Ovary (tissue), 3 donors: ENCODE results near the gene SMARCA1.

Experiments used
- POLR2A ChIP-seq: fragments of 450-650 bp; IDR thresholded peaks from one replicate; pipeline ENCODE4 v1.6.1; 2017; ENCODE audit warnings: antibody characterized with exemption, mild to moderate bottlenecking, moderate library complexity
- TF ChIP-seq, protein P1 (sequence below), 3 donors: fragments of 450-650 bp in 2 of 3; fragments of 200-600 bp in 1 of 3; IDR thresholded peaks; one replicate each; pipeline versions ENCODE4 v1.5.1 to v1.8.0; 2016 to 2022; ENCODE audit warnings: antibody characterized with exemption in 3 of 3, mild to moderate bottlenecking in 1 of 3
- donor health status: DM: no; HTN: no; CAD: no.

DNA sequence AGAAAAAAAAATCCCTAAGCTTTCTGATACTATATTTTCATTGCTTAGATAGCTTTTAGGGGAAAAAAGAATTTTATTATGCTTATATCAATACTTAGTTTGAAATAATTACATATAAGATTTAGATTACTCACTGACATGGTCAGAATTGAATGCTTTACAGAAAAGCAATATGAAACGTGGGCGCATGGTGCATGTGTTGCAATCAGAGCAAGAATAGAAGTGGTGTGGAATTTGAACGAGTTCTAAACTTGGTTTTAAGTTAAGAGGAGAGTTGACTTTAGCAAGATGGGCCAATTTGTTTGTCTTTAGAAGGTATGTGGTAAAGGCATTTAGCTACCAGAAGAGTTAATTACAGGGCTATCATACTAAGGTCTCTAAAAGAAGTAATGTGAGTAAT lies 38.2 kb upstream of the SMARCA1 start:
- TF ChIP-seq POLR2A = no peak
- TF ChIP-seq, protein P1, sequence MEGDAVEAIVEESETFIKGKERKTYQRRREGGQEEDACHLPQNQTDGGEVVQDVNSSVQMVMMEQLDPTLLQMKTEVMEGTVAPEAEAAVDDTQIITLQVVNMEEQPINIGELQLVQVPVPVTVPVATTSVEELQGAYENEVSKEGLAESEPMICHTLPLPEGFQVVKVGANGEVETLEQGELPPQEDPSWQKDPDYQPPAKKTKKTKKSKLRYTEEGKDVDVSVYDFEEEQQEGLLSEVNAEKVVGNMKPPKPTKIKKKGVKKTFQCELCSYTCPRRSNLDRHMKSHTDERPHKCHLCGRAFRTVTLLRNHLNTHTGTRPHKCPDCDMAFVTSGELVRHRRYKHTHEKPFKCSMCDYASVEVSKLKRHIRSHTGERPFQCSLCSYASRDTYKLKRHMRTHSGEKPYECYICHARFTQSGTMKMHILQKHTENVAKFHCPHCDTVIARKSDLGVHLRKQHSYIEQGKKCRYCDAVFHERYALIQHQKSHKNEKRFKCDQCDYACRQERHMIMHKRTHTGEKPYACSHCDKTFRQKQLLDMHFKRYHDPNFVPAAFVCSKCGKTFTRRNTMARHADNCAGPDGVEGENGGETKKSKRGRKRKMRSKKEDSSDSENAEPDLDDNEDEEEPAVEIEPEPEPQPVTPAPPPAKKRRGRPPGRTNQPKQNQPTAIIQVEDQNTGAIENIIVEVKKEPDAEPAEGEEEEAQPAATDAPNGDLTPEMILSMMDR (IDR thresholded peaks at IDR 0.05) = no peak
